ENCODE measurements around the gene SLITRK1. TPM values are rescaled to one million over a fixed set of nuclear protein-coding genes. Genes with fewer than 3 reads are reported as not detected.

Gene SLITRK1
- total RNA-seq, 1 experiment from 2014 or later, result 3.7 TPM

GRCh38 chr13:83884141-83884540, 1.9 kb upstream of the SLITRK1 start:
- H2AFZ ChIP-seq, result no peak overlapping the region
- ChIA-PET CTCF (no interaction called here), POLR2A (ENCODE audit: unreplicated experiment) (no interaction called here)
- H3F3A ChIP-seq (ENCODE audit: insufficient read depth, low read depth), result no peaks in the 10 kb centered on the region
- H3K4me2 ChIP-seq, result no peak overlapping the region
- no peaks in the 10 kb centered on the region; the same call in 1 of the 2 replicates for H4K20me1 ChIP-seq (ENCODE audit: insufficient read depth)
- no peak for TF ChIP-seq EZH2 (IDR thresholded peaks at IDR 0.05; ENCODE audit: low read depth)
- TF ChIP-seq CTCF (conservative IDR thresholded peaks at IDR 0.05), result no peak
- H3K36me3 ChIP-seq (ENCODE audit: low read depth), result no peaks in the 10 kb centered on the region
- no peaks in the 10 kb centered on the region for H3K9me3 ChIP-seq (ENCODE audit: insufficient read depth, low read depth)
- DNase-seq, result no peak
- no TSS peak for BruUV-seq (replicated peaks)
- H3K27ac ChIP-seq, result no peak overlapping the region
- intact Hi-C loops (cut with micrococcal nuclease; ENCODE audit: unreplicated experiment), result no loop called here
- H3K79me2 ChIP-seq (ENCODE audit: low read depth), result no peaks in the 10 kb centered on the region
- no peaks in the 10 kb centered on the region for H3K9me2 ChIP-seq (ENCODE audit: insufficient read depth)
- H3K4me1 ChIP-seq (replicated peaks; ENCODE audit: insufficient read depth), result no peaks in the 10 kb centered on the region
- H3K27me3 ChIP-seq (ENCODE audit: insufficient read depth, low read depth), result no peaks in the 10 kb centered on the region
- H3K4me3 ChIP-seq, result no peak overlapping the region

DNA sequence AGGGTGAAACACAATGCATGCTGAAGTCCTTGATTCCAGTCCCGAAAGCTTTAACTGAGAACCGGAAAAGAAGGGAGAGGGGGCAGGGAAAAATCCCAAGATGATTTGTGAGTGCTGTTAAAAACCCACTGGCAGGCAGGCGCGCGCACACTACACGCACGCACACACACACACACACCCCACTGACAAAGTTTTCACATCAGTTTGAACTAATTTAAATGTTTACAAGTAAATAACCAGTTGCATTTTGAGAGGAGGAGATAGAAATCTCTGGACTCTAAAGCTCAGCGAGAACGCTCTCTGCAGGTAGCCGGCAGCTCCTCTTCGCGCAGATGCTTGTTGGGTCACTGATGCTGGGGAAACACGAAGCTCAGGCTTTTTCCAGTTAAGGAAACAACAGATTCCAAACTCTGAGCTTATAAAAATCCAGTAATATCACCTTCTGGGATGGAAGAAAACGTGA, 818 bp upstream of the SLITRK1 start:
- CTCF ChIA-PET, result no interaction called here
- POLR2A ChIA-PET (ENCODE audit: unreplicated experiment), result interaction anchor here (0.6 kb wide), 1 partner anchor 56 kb away, joined by 5 read pairs; no protein-coding TSS in a partner anchor
- H3K4me3 ChIP-seq, result no peak overlapping the region

GRCh38 chr13:83882606-83882959, 309 bp upstream of the SLITRK1 start:
- H3K27ac ChIP-seq, result no peak overlapping the region
- no peak overlapping the region for H3K4me3 ChIP-seq
- no TSS peak for BruUV-seq (replicated peaks)
- H3K36me3 ChIP-seq (ENCODE audit: low read depth), result no peaks in the 10 kb centered on the region
- H3K79me2 ChIP-seq (ENCODE audit: low read depth), result no peaks in the 10 kb centered on the region
- ChIA-PET POLR2A (ENCODE audit: unreplicated experiment) (interaction anchor here (0.6 kb wide), 1 partner anchor 57 kb away, joined by 5 read pairs; no protein-coding TSS in a partner anchor), CTCF (no interaction called here)
- no peaks in the 10 kb centered on the region; the same call in 1 of the 2 replicates for H4K20me1 ChIP-seq (ENCODE audit: insufficient read depth)
- no peak overlapping the region for H2AFZ ChIP-seq
- DNase-seq, result no peak
- H3K9me3 ChIP-seq (ENCODE audit: insufficient read depth, low read depth), result no peaks in the 10 kb centered on the region
- intact Hi-C loops (cut with micrococcal nuclease; ENCODE audit: unreplicated experiment), result no loop called here
- no peak for TF ChIP-seq EZH2 (IDR thresholded peaks at IDR 0.05; ENCODE audit: low read depth)
- TF ChIP-seq CTCF (conservative IDR thresholded peaks at IDR 0.05), result no peak
- no peaks in the 10 kb centered on the region for H3F3A ChIP-seq (ENCODE audit: insufficient read depth, low read depth)
- H3K4me2 ChIP-seq, result no peak overlapping the region
- H3K27me3 ChIP-seq (ENCODE audit: insufficient read depth, low read depth), result no peaks in the 10 kb centered on the region
- no peaks in the 10 kb centered on the region for H3K4me1 ChIP-seq (replicated peaks; ENCODE audit: insufficient read depth)
- no peaks in the 10 kb centered on the region for H3K9me2 ChIP-seq (ENCODE audit: insufficient read depth)

More for the DNA sequence above, 818 bp upstream of the SLITRK1 start:
- Histone ChIP-seq H3K36me3 (ENCODE audit: low read depth) (no peaks in the 10 kb centered on the region), H3F3A (ENCODE audit: insufficient read depth, low read depth) (no peaks in the 10 kb centered on the region), H3K9me2 (ENCODE audit: insufficient read depth) (no peaks in the 10 kb centered on the region), H3K27ac (no peak overlapping the region), H4K20me1 (ENCODE audit: insufficient read depth) (no peaks in the 10 kb centered on the region; the same call in 1 of the 2 replicates), H3K9me3 (ENCODE audit: insufficient read depth, low read depth) (no peaks in the 10 kb centered on the region), H3K27me3 (ENCODE audit: insufficient read depth, low read depth) (no peaks in the 10 kb centered on the region), H3K4me1 (replicated peaks; ENCODE audit: insufficient read depth) (no peaks in the 10 kb centered on the region), H3K4me2 (no peak overlapping the region), H3K79me2 (ENCODE audit: low read depth) (no peaks in the 10 kb centered on the region), H2AFZ (no peak overlapping the region)
- TF ChIP-seq EZH2 (IDR thresholded peaks at IDR 0.05; ENCODE audit: low read depth) (no peak), CTCF (conservative IDR thresholded peaks at IDR 0.05) (no peak)
- intact Hi-C loops (cut with micrococcal nuclease; ENCODE audit: unreplicated experiment), result no loop called here
- no TSS peak for BruUV-seq (replicated peaks)
- DNase-seq, result no peak

All from PC-9 (cell line).